A673 (cell line): ENCODE data around the gene NGEF. TPM values are rescaled to one million over a fixed set of nuclear protein-coding genes. Genes with fewer than 3 reads are reported as not detected.

Source experiments
- BruUV-seq: library from RNA; stranded (reverse); fragments of 400-500 nt; replicated peaks from 2 replicates; lab custom pipeline; 2021; lab: Mats Ljungman, UMichigan
- CTCF ChIA-PET: fragments of 300-600 bp; sonication (Branson Sonifier 250); formaldehyde crosslinking; loops from one replicate; lab custom pipeline; 2022; ENCODE audit warnings: antibody characterized with exemption; lab: Charles Lee
- POLR2A ChIA-PET: fragments of 300-600 bp; sonication (Branson Sonifier 250); formaldehyde crosslinking; loops from one replicate; lab custom pipeline; 2022; ENCODE audit warnings: antibody characterized with exemption; ENCODE audit not compliant: low non-redundant PET; lab: Charles Lee
- DNase-seq: peaks from one replicate; pipeline ENCODE4 v3.0.0-alpha.2; 2015; ENCODE audit warnings: low spot score
- H3K27ac ChIP-seq: fragments of 200-600 bp; sonication (generic); 2 replicates; pipeline ENCODE4 v1.5.1; 2016; ENCODE audit warnings: mixed run types, low read depth, mild to moderate bottlenecking, mixed read lengths, antibody characterized with exemption, low read length; ENCODE audit not compliant: poor library complexity, severe bottlenecking
- H3K27me3 ChIP-seq: fragments of 200-600 bp; sonication (generic); replicated peaks from 2 replicates; pipeline ENCODE4 v1.6.1; 2017; ENCODE audit warnings: mixed run types, low read depth, mild to moderate bottlenecking, mixed read lengths, antibody characterized with exemption, low read length; ENCODE audit not compliant: insufficient read depth, poor library complexity
- H3K36me3 ChIP-seq: fragments of 200-600 bp; sonication (generic); 2 replicates; pipeline ENCODE4 v1.6.1; 2016; ENCODE audit warnings: mixed run types, mild to moderate bottlenecking, mixed read lengths, antibody characterized with exemption, low read length; ENCODE audit not compliant: insufficient read depth, poor library complexity, severe bottlenecking
- H3K4me1 ChIP-seq: fragments of 200-600 bp; sonication (generic); 2 replicates; pipeline ENCODE4 v1.6.1; 2017; ENCODE audit warnings: mixed run types, mild to moderate bottlenecking, mixed read lengths, antibody characterized with exemption, low read length; ENCODE audit not compliant: insufficient read depth, poor library complexity, severe bottlenecking
- H3K4me3 ChIP-seq: fragments of 200-600 bp; sonication (generic); 2 replicates; pipeline ENCODE4 v1.5.1; 2016; ENCODE audit warnings: low read depth, mixed run types, mild to moderate bottlenecking, mixed read lengths, low read length; ENCODE audit not compliant: poor library complexity, severe bottlenecking
- H3K9me3 ChIP-seq: fragments of 200-600 bp; sonication (generic); 2 replicates; pipeline ENCODE4 v1.6.1; 2016; ENCODE audit warnings: mixed run types, low read depth, mild to moderate bottlenecking, mixed read lengths, antibody characterized with exemption, low read length; ENCODE audit not compliant: poor library complexity, severe bottlenecking
- CTCF ChIP-seq: fragments of 300-800, 200-600 bp; sonication (generic); conservative IDR thresholded peaks from 2 replicates; pipeline ENCODE4 v1.5.1; 2017; ENCODE audit warnings: low read depth, mild to moderate bottlenecking, antibody characterized with exemption, low read length, moderate library complexity, mixed read lengths
- EZH2 ChIP-seq: fragments of 200-600 bp; sonication (generic); IDR thresholded peaks from 2 replicates; pipeline ENCODE4 v1.6.1; 2017; ENCODE audit warnings: borderline replicate concordance, low read depth, mild to moderate bottlenecking, mixed read lengths, antibody characterized with exemption, low read length; ENCODE audit not compliant: poor library complexity, severe bottlenecking
- intact Hi-C: fragments of 100-400 bp; cut with micrococcal nuclease; formaldehyde crosslinking; loops from one replicate; pipeline ENCODE4 v1.10.0; 2022; ENCODE audit not compliant: unreplicated experiment
- total RNA-seq: library from RNA; stranded (reverse); gene quantifications from 2 replicates; pipeline ENCODE4 v1.2.3, GENCODE V29; 2021

The NGEF gene
- total RNA-seq, 1 experiment from 2014 or later, result 0.69 TPM

DNA sequence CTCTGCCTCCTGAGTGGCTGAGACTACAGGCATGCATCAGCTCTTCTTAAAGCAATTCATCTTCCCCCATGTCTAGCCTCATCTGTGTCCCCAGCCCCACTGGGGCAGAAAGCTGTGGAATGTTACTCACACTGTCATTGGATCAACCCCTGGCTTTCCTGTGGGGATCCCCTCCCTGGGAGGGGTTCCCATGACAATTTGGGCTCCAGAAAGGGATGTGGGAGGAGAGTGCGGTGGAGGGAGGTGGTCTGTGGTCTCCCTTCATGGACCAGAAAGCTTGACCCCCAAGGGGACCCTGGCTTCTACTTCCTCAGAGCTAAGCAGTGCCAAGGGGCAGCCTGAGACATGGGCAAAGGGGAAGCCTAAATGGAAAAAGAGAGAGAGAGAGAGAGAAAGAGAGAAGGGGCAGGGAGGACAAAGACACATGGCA is 1.3 kb downstream of the NGEF start:
- H3K4me3 ChIP-seq, result no peak overlapping the region
- DNase-seq, result no peak
- H3K27ac ChIP-seq, result no peak overlapping the region
- H3K36me3 ChIP-seq, result no peaks in the 10 kb centered on the region
- TF ChIP-seq CTCF (no peak), EZH2 (no peak)
- ChIA-PET CTCF (no interaction called here), POLR2A (no interaction called here)
- H3K4me1 ChIP-seq, result no peaks in the 10 kb centered on the region
- H3K9me3 ChIP-seq, result no peaks in the 10 kb centered on the region
- no TSS peak for BruUV-seq
- H3K27me3 ChIP-seq, result no peaks in the 10 kb centered on the region
- intact Hi-C loops, result no loop called here

- ChIA-PET POLR2A (no interaction called here), CTCF (no interaction called here)
- Histone ChIP-seq H3K27ac (no peak overlapping the region), H3K27me3 (no peaks in the 10 kb centered on the region), H3K4me3 (no peak overlapping the region), H3K36me3 (no peaks in the 10 kb centered on the region), H3K4me1 (no peaks in the 10 kb centered on the region), H3K9me3 (no peaks in the 10 kb centered on the region)
- no peak for TF ChIP-seq EZH2
- BruUV-seq, result no TSS peak
- DNase-seq, result no peak
- intact Hi-C loops, result no loop called here
These were observed 1.8 kb downstream of the NGEF start for GRCh38 chr2:233011268-233011650.

- Histone ChIP-seq H3K9me3 (no peaks in the 10 kb centered on the region), H3K36me3 (no peaks in the 10 kb centered on the region), H3K27ac (no peak overlapping the region), H3K4me1 (no peaks in the 10 kb centered on the region), H3K27me3 (no peaks in the 10 kb centered on the region), H3K4me3 (no peak overlapping the region)
- BruUV-seq, result no TSS peak
- no peak for DNase-seq
- ChIA-PET POLR2A (no interaction called here), CTCF (no interaction called here)
- intact Hi-C loops, result no loop called here
- TF ChIP-seq EZH2 (no peak), CTCF (no peak)
These were observed 2.3 kb downstream of the NGEF start for GRCh38 chr2:233010569-233011267.

GRCh38 chr2:233009661-233010060 is 3.4 kb downstream of the NGEF start:
- ChIA-PET CTCF (interaction anchor here (1.0 kb wide), 1 partner anchor 152 kb away, joined by 3 read pairs; no protein-coding TSS in a partner anchor), POLR2A (no interaction called here)
- BruUV-seq, result no TSS peak
- Histone ChIP-seq H3K27me3 (no peaks in the 10 kb centered on the region), H3K27ac (no peak overlapping the region), H3K4me3 (no peak overlapping the region), H3K4me1 (no peaks in the 10 kb centered on the region), H3K9me3 (no peaks in the 10 kb centered on the region), H3K36me3 (no peaks in the 10 kb centered on the region)
- no peak for DNase-seq
- TF ChIP-seq CTCF (no peak), EZH2 (no peak)
- intact Hi-C loops, result no loop called here
